Measurements from ENCODE around the gene SETD6.

The SETD6 gene

DNA sequence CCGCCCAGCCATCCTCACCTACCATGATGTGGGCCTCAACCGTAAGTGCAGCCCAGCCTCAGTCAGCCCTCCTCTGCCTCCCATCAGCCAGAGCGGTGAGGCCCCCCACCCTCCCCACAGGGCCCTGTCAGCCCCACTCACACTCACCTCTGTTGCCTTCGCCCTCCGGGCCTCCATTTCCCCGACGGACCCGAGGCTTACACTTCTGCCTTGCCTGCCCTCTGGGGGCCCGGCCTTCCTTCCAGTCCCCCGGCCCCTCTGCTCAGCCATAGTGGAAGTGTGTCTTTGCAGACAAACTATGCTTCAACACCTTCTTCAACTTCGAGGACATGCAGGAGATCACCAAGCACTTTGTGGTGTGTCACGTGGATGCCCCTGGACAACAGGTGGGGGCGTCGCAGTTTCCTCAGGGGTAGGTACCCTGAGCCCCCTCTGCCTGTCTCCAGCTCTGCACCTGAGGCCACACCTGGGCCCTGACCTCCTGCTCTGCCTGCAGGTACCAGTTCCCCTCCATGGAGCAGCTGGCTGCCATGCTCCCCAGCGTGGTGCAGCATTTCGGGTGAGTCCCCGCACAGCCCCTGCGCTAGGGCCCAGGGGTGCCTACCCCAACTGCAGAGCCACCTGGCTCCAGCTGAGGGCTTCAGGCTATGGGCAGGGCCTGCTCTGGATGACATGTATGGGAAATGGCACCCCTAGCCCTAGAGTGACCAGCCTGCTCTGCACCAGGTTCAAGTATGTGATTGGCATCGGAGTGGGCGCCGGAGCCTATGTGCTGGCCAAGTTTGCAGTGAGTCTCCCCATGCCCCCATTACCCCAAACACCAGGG lies 11.2 kb upstream of the SETD6 start:
- FAIRE-seq, result no peak
- TF ChIP-seq, protein P1, sequence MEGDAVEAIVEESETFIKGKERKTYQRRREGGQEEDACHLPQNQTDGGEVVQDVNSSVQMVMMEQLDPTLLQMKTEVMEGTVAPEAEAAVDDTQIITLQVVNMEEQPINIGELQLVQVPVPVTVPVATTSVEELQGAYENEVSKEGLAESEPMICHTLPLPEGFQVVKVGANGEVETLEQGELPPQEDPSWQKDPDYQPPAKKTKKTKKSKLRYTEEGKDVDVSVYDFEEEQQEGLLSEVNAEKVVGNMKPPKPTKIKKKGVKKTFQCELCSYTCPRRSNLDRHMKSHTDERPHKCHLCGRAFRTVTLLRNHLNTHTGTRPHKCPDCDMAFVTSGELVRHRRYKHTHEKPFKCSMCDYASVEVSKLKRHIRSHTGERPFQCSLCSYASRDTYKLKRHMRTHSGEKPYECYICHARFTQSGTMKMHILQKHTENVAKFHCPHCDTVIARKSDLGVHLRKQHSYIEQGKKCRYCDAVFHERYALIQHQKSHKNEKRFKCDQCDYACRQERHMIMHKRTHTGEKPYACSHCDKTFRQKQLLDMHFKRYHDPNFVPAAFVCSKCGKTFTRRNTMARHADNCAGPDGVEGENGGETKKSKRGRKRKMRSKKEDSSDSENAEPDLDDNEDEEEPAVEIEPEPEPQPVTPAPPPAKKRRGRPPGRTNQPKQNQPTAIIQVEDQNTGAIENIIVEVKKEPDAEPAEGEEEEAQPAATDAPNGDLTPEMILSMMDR (IDR thresholded peaks at IDR 0.05; ENCODE audit: insufficient read depth, missing control alignments), result no peak
- DNase-seq (ENCODE audit: insufficient read length, low spot score), result no peak

DNA sequence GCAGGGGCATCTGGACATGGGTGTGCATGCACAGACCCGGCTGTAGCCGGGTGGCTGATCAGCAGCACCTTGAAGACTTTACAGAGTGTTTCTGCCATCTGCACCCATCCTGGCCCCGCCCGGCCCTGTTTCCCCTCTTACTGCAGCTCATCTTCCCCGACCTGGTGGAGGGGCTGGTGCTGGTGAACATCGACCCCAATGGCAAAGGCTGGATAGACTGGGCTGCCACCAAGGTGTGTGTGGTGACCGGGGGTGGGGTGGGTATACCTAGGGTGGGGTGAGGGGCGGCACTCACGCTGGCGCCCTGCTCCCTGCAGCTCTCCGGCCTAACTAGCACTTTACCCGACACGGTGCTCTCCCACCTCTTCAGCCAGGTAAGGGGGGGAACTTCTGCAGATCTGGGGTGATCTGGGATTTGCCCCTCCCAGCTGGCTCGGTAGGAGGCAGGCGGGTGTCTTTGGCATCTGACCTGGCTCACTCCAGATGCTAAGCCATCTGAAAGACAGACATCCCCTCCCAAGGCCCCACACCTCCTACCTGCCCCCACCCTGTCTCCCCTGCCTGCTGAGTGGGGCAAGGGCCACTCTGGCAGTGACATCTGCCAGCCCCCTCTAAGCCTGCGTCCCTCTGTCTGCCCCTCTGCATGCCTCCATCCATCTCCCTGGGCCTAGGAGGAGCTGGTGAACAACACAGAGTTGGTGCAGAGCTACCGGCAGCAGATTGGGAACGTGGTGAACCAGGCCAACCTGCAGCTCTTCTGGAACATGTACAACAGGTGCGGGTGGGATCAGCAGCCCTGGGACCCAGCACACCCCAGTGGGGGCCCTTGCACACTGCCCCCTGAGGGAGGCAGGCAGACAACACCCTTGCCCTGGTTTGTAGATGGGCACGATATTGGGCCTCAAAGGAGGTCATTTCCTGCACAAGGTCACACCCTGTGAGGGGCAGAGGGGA lies 8.8 kb upstream of the SETD6 start:
- TF ChIP-seq, protein P1 (IDR thresholded peaks at IDR 0.05; ENCODE audit: insufficient read depth, missing control alignments), result no peak
- FAIRE-seq, result no peak
- DNase-seq (ENCODE audit: insufficient read length, low spot score), result no peak

DNA sequence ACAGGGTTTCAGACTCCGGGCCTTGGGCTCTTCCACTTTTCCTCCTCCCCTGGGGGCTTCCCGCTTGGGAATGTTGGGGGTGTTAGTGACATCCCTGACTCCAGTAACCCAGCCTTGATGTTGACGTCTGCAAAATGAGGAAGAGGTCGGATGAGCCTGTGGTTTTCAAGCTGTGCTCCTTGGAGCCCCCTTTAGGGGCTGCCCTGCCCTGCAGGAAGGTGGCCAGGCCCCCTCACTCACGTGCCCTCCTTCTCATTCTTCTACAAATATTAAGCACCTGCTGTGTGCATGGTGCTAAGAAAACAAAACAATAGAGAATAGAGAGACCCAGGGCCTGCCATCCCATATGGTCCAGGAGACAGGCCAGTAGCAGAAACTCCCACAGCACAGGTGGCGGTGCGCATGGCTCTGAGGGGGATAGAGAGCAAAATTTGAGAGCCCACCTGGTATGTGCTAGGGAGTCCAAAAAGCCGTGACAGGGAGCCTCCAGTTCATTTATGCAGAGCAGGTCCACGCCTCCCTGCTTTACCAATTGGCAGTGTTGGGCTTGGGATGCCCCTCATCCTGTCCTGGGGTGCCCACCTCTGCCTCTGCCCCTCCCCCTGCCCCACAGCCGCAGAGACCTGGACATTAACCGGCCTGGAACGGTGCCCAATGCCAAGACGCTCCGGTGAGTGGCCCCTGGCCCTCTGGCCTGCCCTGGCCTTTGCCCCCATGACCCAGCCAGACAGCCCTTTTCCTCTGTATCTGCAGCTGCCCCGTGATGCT lies 7.9 kb upstream of the SETD6 start:
- FAIRE-seq, result no peak
- no peak for DNase-seq (ENCODE audit: insufficient read length, low spot score)

DNA sequence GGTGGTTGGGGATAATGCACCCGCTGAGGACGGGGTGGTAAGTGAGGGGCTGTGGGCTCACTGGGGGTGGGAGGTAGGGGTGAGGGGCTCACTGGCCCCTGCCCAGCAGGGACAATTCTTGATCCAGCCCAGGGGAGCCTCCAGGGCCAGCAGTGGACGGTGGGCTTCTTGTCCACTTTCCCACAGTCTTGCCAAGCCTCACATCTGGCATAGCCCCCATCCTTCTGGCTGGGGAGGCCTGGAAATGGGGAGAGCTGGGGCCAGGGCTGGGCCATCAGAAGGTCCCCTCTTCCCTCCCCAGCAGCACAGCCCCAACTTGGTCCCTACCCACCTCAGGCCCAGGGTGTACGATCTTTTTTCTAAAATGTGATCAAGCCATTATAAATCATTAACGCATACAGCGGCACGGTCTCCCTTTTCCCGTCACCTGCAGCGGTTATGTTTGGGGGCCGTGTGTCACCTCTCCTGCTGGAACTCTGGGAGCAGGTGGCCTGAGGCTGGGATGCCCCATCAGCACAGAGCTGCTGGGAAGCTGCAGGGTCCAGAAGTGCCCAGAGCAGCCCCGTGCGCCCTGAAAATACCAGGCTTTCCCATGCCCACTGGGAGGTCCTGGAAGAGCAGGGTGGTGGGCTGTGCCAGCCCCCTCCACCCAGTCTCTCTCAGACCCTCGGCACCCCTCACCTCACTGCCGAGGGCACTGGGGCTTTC lies 7.2 kb upstream of the SETD6 start:
- FAIRE-seq, result no peak
- DNase-seq (ENCODE audit: insufficient read length, low spot score), result no peak
- TF ChIP-seq, protein P1 (IDR thresholded peaks at IDR 0.05; ENCODE audit: insufficient read depth, missing control alignments), result no peak

More for the DNA sequence above, 7.9 kb upstream of the SETD6 start:
- TF ChIP-seq, protein P1 (IDR thresholded peaks at IDR 0.05; ENCODE audit: insufficient read depth, missing control alignments), result no peak

DNA sequence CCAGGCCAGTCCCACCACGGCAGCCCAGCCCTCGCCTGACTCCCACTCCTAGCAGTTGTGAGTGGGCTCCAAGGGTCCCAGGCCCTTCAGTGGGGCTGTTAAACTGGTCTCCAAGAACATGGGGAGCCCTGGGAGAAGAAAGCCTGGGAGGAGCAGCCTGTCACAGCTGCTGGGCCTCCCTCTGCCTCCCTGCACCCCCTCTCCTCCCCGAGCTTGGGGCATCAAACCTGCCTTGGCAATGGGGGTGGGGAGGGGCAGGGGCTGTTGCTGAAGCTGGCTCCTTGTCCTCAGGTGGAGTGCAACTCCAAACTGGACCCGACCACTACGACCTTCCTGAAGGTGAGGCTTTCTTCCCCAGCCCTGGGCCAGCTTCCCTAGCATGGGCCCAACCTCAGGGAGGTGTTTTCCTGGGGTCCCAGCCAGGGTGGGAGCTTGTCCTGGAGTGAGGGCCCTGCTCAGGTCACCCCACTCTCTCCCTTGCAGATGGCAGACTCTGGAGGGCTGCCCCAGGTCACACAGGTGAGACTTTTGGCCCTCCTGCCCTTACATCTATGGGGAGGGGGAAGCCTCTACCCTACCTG lies 6.6 kb upstream of the SETD6 start:
- TF ChIP-seq, protein P1 (IDR thresholded peaks at IDR 0.05; ENCODE audit: insufficient read depth, missing control alignments), result no peak
- no peak for DNase-seq (ENCODE audit: insufficient read length, low spot score)
- FAIRE-seq, result no peak

Data from D721Med (cell line).